HepG2 (cell line): ENCODE results near the gene SHISA5. TPM values are rescaled to one million over a fixed set of nuclear protein-coding genes. Genes with fewer than 3 reads are reported as not detected.

Experiments
- ATAD3A ChIP-seq: sonication (generic); formaldehyde crosslinking; IDR thresholded peaks from 2 replicates; pipeline ENCODE4 v1.4.0; 2020; ENCODE audit warnings: missing genetic modification reagents
- CBFB ChIP-seq: sonication (generic); formaldehyde crosslinking; IDR thresholded peaks from 2 replicates; pipeline ENCODE4 v1.4.0; 2020; ENCODE audit warnings: missing genetic modification reagents
- CBX5 ChIP-seq: sonication (generic); formaldehyde crosslinking; IDR thresholded peaks from 2 replicates; pipeline ENCODE4 v1.4.0; 2020; ENCODE audit warnings: missing genetic modification reagents, borderline replicate concordance
- ESRRA ChIP-seq: sonication (generic); formaldehyde crosslinking; IDR thresholded peaks from 2 replicates; pipeline ENCODE4 v1.5.1; 2020; ENCODE audit warnings: mild to moderate bottlenecking, low read depth, missing genetic modification reagents
- KDM2A ChIP-seq: sonication (generic); formaldehyde crosslinking; IDR thresholded peaks from 2 replicates; pipeline ENCODE4 v1.4.0; 2020; ENCODE audit warnings: low read depth, missing genetic modification reagents, borderline replicate concordance
- MIER3 ChIP-seq: IDR thresholded peaks from 2 replicates; pipeline ENCODE4 v1.6.1; 2016; ENCODE audit warnings: missing compliant biosample characterization, borderline replicate concordance
- PRDM10 ChIP-seq: sonication (generic); formaldehyde crosslinking; IDR thresholded peaks from 2 replicates; pipeline ENCODE4 v1.4.0; 2020; ENCODE audit warnings: low read depth, missing genetic modification reagents
- ZFP37 ChIP-seq: sonication (generic); formaldehyde crosslinking; IDR thresholded peaks from 2 replicates; pipeline ENCODE4 v1.4.0; 2020; ENCODE audit warnings: missing genetic modification reagents, borderline replicate concordance
- ZNF574 ChIP-seq: sonication (generic); formaldehyde crosslinking; IDR thresholded peaks from 2 replicates; pipeline ENCODE4 v1.4.0; 2020; ENCODE audit warnings: missing genetic modification reagents
- polyA plus RNA-seq, 8 experiments: library from polyadenylated mRNA; depleted of rRNA in 3 of 8; stranded (reverse) in 7 of 8; unstranded in 1 of 8; fragments of >200 nt; fragmentation: Illumina TruSeq in 4 of 8; extraction: Trizol in 4 of 8; gene quantifications; 2 replicates each; pipeline versions ENCODE4 v1.2.1 to v1.2.3, GENCODE V29; 2011 to 2016; ENCODE audit warnings: low read depth in 4 of 8, missing spikeins in 1 of 8, mixed read lengths in 1 of 8; ENCODE audit not compliant: insufficient read depth in 1 of 8
- total RNA-seq, 5 experiments: library from RNA; depleted of rRNA; stranded (reverse); fragments of >200 nt; fragmentation: Illumina TruSeq; extraction: Trizol; gene quantifications; 2 replicates each; pipeline ENCODE4 v1.2.3, GENCODE V29; 2016; ENCODE audit warnings: low read depth in 1 of 5
- TF ChIP-seq, protein P1 (sequence below): sonication (generic); formaldehyde crosslinking; IDR thresholded peaks from 2 replicates; pipeline ENCODE4 v1.5.1; 2020; ENCODE audit warnings: mild to moderate bottlenecking, missing genetic modification reagents
- TF ChIP-seq, protein P2 (sequence below): IDR thresholded peaks from 2 replicates; pipeline ENCODE4 v1.6.1; 2016
- TF ChIP-seq, protein P3 (sequence below): sonication (generic); formaldehyde crosslinking; IDR thresholded peaks from 2 replicates; pipeline ENCODE4 v1.4.0; 2020; ENCODE audit warnings: missing genetic modification reagents, borderline replicate concordance

The SHISA5 gene
- total and polyA plus RNA-seq, 2 of the 13 experiments (the other 11 are each of a cell fraction or from before 2014, with no cell fraction given) = 75.8 to 91.4 TPM

DNA sequence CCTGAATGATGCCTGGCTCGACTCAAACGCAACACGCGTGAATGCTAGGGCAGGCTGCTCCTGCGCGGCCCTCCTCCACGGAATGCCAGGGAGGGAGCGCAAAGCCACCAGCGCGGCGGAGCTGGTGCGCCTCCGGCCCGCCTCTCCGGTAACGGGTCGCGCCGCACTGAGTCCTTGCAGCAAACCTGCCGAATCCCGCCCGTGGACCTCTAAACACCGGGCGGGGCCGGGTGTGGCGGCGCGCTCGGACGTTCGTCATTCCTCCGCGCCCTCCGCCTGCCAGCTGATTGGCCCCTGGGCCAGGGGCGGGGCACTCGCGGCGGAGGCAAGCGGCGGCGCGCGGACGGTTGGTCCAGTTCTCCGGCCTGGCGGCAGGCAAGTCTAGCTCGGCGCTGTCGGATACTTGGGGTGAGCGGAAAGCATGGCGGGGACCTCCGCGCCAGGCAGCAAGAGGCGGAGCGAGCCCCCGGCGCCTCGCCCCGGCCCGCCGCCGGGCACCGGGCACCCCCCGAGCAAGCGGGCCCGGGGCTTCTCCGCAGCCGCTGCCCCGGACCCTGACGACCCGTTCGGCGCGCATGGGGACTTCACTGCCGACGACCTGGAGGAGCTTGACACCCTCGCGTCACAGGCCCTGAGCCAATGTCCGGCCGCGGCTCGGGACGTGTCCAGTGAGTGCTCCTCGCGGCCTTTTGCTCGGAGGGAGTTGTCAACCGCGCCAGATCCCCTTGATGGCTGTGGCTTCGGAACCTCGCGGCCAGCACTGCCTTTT, 57.4 kb downstream of the SHISA5 start, which contains the start of gene ATRIP (continued):
- TF ChIP-seq PRDM10 (CRISPR knock-in tag) (no peak), ESRRA (CRISPR knock-in tag) (peak; percentile 69; the same call in 1 of the 2 replicates), ZFP37 (CRISPR knock-in tag) (no peak), CBX5 (peak; percentile 45; the same call in 1 of the 2 replicates), ZNF574 (CRISPR knock-in tag) (peak; percentile 89), ATAD3A (CRISPR knock-in tag) (no peak), KDM2A (CRISPR knock-in tag) (peak; percentile 93), MIER3 (CRISPR knock-in tag) (peak; percentile 63; the same call in 1 of the 2 replicates), CBFB (CRISPR knock-in tag) (peak; percentile 86)
- TF ChIP-seq, protein P1, sequence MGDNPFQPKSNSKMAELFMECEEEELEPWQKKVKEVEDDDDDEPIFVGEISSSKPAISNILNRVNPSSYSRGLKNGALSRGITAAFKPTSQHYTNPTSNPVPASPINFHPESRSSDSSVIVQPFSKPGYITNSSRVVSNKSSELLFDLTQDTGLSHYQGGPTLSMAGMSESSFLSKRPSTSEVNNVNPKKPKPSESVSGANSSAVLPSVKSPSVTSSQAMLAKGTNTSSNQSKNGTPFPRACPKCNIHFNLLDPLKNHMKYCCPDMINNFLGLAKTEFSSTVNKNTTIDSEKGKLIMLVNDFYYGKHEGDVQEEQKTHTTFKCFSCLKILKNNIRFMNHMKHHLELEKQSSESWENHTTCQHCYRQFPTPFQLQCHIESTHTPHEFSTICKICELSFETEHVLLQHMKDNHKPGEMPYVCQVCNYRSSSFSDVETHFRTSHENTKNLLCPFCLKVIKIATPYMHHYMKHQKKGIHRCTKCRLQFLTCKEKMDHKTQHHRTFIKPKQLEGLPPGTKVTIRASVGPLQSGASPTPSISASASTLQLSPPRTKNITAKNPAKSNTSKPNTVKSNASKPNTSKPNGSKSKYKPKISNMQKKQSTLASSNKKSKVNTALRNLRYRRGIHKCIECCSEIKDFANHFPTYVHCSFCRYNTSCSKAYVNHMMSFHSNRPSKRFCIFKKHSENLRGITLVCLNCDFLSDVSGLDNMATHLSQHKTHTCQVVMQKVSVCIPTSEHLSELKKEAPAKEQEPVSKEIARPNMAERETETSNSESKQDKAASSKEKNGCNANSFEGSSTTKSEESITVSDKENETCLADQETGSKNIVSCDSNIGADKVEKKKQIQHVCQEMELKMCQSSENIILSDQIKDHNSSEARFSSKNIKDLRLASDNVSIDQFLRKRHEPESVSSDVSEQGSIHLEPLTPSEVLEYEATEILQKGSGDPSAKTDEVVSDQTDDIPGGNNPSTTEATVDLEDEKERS = 0 out of 2 replicates have a peak, but pooled peaks have one; percentile 17
- TF ChIP-seq, protein P2, sequence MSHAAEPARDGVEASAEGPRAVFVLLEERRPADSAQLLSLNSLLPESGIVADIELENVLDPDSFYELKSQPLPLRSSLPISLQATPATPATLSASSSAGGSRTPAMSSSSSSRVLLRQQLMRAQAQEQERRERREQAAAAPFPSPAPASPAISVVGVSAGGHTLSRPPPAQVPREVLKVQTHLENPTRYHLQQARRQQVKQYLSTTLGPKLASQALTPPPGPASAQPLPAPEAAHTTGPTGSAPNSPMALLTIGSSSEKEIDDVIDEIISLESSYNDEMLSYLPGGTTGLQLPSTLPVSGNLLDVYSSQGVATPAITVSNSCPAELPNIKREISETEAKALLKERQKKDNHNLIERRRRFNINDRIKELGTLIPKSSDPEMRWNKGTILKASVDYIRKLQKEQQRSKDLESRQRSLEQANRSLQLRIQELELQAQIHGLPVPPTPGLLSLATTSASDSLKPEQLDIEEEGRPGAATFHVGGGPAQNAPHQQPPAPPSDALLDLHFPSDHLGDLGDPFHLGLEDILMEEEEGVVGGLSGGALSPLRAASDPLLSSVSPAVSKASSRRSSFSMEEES = 0 out of 2 replicates have a peak, but pooled peaks have one; percentile 58
- TF ChIP-seq, protein P3, sequence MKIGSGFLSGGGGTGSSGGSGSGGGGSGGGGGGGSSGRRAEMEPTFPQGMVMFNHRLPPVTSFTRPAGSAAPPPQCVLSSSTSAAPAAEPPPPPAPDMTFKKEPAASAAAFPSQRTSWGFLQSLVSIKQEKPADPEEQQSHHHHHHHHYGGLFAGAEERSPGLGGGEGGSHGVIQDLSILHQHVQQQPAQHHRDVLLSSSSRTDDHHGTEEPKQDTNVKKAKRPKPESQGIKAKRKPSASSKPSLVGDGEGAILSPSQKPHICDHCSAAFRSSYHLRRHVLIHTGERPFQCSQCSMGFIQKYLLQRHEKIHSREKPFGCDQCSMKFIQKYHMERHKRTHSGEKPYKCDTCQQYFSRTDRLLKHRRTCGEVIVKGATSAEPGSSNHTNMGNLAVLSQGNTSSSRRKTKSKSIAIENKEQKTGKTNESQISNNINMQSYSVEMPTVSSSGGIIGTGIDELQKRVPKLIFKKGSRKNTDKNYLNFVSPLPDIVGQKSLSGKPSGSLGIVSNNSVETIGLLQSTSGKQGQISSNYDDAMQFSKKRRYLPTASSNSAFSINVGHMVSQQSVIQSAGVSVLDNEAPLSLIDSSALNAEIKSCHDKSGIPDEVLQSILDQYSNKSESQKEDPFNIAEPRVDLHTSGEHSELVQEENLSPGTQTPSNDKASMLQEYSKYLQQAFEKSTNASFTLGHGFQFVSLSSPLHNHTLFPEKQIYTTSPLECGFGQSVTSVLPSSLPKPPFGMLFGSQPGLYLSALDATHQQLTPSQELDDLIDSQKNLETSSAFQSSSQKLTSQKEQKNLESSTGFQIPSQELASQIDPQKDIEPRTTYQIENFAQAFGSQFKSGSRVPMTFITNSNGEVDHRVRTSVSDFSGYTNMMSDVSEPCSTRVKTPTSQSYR (CRISPR knock-in tag) = 0 out of 2 replicates have a peak, but pooled peaks have one; percentile 4
